Stimulated activated CD4-positive, alpha-beta T cell treated with anti-CD3 and anti-CD28 coated beads, Interleukin-1b, Interleukin-23, amount 100 ng/mL, for 48 hours (primary cell): ENCODE results near the gene HS6ST3.
"Not testable (repeated sequence)": the region's sequence is repeated elsewhere in the genome, so short reads cannot be mapped to it uniquely, and the experiment has no call there.

ENCODE experiments used
- DNase-seq: peaks from one replicate; pipeline ENCODE4 v3.0.0-alpha.2; 2020

HS6ST3 gene

DNA sequence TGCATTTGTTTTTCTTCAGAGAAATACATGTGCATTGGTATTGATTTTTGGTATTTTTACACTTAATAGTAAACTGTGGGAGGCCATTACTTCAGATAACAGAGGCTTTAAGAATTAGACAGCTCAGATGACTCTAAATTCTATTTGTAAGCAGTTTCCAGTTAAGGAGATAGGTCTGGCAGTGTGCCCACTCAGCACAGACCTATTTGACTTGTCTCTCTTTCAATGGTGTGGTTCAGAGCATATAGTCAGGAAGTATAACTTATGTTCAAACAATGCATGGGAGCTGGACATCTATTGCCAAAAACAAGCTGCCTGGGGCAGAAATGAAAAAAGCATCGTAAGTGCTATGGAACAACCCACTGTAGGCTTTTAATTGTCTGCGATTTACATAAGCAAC lies 370.7 kb downstream of the HS6ST3 start:
- DNase-seq: no peak

DNA sequence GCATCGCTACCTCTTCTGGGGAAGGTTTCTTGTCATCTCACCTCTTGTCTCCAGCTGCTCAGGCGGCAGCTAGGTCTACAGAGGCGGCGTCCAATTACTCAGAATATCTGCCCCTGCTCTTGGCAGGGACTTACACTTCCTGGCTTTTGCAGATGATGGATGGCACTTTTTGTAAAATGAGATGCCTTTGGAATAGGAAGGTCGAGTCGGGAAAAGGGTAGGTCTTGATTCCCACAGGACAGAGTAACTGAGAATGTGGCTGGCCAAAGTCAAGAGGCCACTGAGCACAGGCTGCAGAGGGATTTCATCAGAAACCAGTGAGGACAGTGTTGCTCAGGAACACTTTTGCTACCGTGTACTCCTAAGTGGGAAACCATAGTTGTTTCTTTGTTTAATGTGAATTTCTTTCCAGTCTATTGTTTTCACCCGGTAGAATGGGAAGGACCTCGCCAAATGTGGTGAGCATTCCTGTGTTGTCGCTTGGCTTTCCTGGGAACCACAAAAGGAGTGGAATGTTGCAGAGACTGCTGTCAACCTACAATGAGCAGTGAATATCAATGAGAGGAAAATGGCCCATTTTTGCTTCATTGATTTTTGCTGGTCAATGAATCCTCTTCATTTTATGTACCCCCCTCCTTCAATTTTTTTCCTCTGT lies 383.7 kb downstream of the HS6ST3 start:
- DNase-seq: no peak

- DNase-seq: no peak
These were observed 384.3 kb downstream of the HS6ST3 start for GRCh38 chr13:96474181-96474557.

DNA sequence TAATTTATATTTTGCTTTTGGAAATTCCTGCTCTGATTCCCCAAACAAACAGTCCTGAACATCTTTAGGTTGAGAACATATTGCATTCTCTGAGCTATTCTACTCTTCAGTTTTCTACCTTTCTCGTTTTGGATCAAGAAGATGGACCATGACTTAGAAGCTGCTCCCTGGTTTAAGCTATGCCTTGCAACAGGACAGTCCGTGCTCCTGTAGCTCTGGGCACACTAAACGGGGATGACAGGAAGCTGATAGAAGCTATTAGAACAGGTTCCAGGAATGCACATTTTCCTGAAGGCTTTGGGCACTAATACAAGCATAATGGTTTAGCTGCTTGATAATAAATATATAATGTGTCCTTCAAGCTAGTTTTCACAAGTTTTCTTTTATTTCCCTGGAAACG lies 385.2 kb downstream of the HS6ST3 start:
- DNase-seq: no peak

- DNase-seq: no peak
These were observed 391.6 kb downstream of the HS6ST3 start for GRCh38 chr13:96481482-96481881.

- DNase-seq: no peak
These were observed 400.6 kb downstream of the HS6ST3 start for GRCh38 chr13:96490496-96490989.

- DNase-seq: no peak
These were observed 401.2 kb downstream of the HS6ST3 start for GRCh38 chr13:96491103-96491502.

DNA sequence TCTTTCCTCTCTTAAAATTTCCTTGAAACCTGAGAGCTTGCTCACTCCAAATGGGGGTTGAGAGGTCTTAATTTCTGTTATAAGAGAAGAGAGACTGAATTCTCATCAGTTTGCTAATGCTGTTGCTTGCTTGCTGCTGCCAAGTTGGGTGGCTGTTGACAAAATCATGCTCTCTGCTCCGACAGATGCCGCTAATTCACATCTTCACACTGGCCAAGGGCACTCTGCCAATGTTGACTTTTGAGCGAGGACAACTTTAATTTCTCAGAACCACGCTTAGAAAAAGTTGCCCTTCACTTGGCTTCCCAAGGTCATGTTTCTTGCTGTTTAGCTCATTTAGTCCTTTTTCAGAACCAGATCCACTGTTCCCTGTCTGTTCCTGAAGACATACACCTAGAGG lies 402.9 kb downstream of the HS6ST3 start:
- no peak for DNase-seq

- DNase-seq: no peak
These were observed 409.7 kb downstream of the HS6ST3 start for GRCh38 chr13:96499656-96500055.

- no peak for DNase-seq
These were observed 411.0 kb downstream of the HS6ST3 start for GRCh38 chr13:96500953-96501352.

GRCh38 chr13:96503481-96503880 lies 413.6 kb downstream of the HS6ST3 start:
- no peak for DNase-seq

DNA sequence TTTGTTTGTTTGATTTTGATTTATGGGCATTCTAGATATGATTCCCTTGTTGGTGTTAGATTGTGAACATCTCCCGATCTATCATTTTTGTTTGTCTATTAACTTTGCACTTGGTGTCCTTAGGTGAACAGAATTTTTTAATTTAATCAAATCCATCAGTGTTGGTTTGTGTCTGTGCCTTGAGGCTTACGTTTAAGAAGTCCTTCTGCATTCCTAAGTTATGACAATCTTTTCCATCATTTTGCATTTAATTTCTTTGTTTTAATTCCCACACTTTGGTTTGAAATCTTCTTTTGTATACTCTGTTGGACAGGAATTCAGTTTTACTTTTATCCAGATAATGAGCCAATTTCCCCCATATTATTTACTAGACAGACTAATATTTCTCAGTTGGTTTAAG lies 421.7 kb downstream of the HS6ST3 start:
- no peak for DNase-seq

GRCh38 chr13:96519380-96519779 lies 429.5 kb downstream of the HS6ST3 start:
- no peak for DNase-seq

- DNase-seq: not testable (repeated sequence)
These were observed 434.6 kb downstream of the HS6ST3 start for GRCh38 chr13:96524398-96525020.

DNA sequence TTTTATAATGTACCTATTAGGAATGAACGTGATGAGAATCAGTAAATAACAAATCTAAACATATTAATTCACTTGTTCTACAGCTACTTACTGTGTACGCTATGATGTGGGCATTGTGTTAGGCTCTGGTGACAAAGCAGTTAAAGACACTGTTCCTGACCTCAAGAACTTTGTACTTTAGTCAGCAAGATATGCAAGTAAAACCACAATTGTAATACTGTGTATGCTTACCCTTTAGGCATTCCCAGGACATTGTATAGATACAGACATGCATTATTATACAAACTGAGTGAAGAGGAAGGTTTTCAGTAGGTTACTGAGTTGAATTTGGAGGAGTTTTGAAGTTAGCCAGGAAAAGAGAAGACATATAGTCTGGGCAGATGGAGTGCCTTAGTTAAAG lies 435.8 kb downstream of the HS6ST3 start:
- DNase-seq: no peak

DNA sequence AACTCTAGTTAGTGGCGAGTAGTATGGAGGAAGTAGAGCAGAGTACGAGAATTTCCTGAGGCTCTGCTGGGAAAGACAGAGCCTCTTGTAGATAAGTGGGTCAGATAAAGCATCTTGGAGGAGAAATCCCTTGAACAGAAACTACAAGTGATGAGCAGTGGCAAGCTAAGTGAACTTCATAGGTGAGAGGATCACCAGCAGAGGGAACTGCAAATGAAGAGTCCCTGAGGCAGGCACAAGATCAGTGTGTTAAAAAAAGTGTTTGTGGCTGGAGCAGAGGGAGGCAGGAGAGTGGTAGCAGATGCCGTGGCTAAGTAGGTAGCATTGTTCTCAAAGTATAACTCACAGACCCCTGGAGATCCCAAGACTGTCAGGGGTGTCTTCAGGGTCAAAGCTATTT lies 437.6 kb downstream of the HS6ST3 start:
- DNase-seq: no peak

DNA sequence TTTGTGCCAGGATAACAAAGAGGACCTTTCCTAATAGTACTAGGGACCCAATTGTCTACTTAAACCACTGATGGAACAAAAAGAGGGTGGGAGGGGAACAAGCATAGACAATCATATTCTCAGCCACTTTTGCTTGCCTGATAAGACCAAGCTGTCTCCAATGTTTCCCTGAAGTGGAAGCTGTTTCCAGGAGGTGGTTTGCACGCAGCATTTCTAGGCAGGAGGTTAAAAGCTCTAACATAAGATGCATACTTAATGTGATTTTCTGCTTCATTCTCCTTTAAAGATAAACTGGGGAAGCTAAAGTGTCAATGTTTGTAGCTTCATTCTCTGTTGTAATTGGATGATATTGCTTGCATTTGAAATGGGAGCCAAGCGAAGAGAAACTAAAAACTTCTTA lies 442.9 kb downstream of the HS6ST3 start:
- DNase-seq: no peak

DNA sequence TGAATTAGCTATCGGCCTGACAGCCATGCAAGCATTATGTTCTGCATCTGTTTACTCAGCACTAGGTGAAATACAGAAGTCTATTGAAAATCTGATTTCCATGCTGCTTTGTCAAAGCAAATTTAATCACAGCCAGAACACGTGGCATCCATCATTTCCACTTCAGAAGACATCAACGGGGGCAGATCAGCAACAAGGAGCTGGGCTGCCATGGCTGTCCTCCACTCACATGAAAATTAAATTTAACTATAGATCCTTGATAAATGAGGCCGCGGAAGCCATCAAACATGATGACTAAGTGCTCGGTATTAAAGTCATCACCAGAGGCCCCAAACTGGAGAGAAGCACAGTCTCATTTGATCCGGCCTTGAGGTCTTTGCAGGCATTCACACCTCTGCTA lies 443.5 kb downstream of the HS6ST3 start:
- no peak for DNase-seq

GRCh38 chr13:96539791-96540190 lies 449.9 kb downstream of the HS6ST3 start:
- DNase-seq: no peak

- DNase-seq: no peak
These were observed 450.8 kb downstream of the HS6ST3 start for GRCh38 chr13:96540670-96541069.

- DNase-seq: no peak
These were observed 453.1 kb downstream of the HS6ST3 start for GRCh38 chr13:96542986-96543385.

GRCh38 chr13:96544957-96545356 lies 455.1 kb downstream of the HS6ST3 start:
- DNase-seq: no peak

DNA sequence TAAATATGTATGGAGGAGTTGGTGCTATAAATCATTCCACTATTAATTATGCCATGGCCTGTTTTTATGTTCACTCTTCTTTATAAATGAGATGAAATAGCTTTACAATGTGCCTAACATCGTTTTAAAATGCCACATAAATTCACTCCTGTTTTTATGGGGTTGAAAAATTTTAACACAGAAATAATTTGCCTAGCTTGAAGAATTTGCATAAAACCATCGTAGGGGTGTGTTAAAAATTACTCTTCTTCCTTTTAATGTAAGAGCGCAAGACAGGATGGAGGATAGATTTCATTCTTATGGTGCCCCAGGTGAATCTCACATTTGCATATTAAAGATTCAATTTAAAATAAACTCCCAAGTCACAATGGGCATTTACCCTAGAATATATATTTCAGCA lies 456.6 kb downstream of the HS6ST3 start:
- DNase-seq: no peak

DNA sequence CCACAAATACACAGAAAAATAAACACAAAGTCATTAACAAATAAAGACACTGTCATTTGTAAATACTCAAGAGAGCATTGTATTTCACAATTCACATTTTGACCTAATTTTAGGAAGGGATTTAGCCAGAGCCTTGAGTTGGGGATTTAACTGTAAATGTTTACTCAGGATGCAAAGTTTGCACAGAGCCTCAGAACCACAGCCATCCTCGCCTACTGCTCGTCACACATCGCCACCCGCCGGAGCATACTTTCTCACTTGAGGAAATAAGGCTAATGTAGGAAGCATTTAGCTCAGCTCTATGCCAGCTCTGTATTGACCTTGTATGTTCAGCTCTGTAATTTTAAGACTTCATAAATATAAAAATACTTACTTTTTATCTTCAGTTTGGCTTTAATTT lies 461.6 kb downstream of the HS6ST3 start:
- no peak for DNase-seq

- DNase-seq: no peak
These were observed 462.7 kb downstream of the HS6ST3 start for GRCh38 chr13:96552559-96552958.
